Trophoblast cell (in vitro differentiated cells and primary cell): ENCODE measurements around the gene RIGI.

Source experiments
- DNase-seq, 2 donors: peaks; one replicate each; pipeline ENCODE4 v3.0.0-alpha.2; 2016
- H2AFZ ChIP-seq: 2 replicates; pipeline ENCODE4 v1.6.1; 2013; ENCODE audit warnings: low read length, moderate library complexity, mild to moderate bottlenecking; ENCODE audit not compliant: insufficient read depth, poor library complexity
- H2AK5ac ChIP-seq: 2 replicates; pipeline ENCODE4 v1.6.1; 2013; ENCODE audit warnings: mild to moderate bottlenecking, low read length
- H2BK120ac ChIP-seq: 2 replicates; pipeline ENCODE4 v1.6.1; 2013; ENCODE audit warnings: low read length, mild to moderate bottlenecking, moderate library complexity; ENCODE audit not compliant: insufficient read depth, poor library complexity
- H2BK12ac ChIP-seq: 2 replicates; pipeline ENCODE4 v1.6.1; 2013; ENCODE audit warnings: mild to moderate bottlenecking, low read length, moderate library complexity
- H2BK5ac ChIP-seq: 2 replicates; pipeline ENCODE4 v1.6.1; 2013; ENCODE audit warnings: low read length, low read depth, moderate library complexity, mild to moderate bottlenecking; ENCODE audit not compliant: poor library complexity
- H3K14ac ChIP-seq: 2 replicates; pipeline ENCODE4 v1.6.1; 2013; ENCODE audit warnings: mild to moderate bottlenecking, low read length
- H3K18ac ChIP-seq: 2 replicates; pipeline ENCODE4 v1.6.1; 2013; ENCODE audit warnings: mild to moderate bottlenecking, low read length
- H3K23ac ChIP-seq: 2 replicates; pipeline ENCODE4 v1.6.1; 2013; ENCODE audit warnings: low read length
- H3K27ac ChIP-seq: 2 replicates; pipeline ENCODE4 v1.5.1; 2013; ENCODE audit warnings: low read depth, mild to moderate bottlenecking, inconsistent platforms, low read length, moderate library complexity
- H3K27me3 ChIP-seq: 2 replicates; pipeline ENCODE4 v1.6.1; 2013; ENCODE audit warnings: inconsistent platforms, mild to moderate bottlenecking, low read length, moderate library complexity; ENCODE audit not compliant: insufficient read depth
- H3K36me3 ChIP-seq, 2 experiments: 1 replicate in 1 of 2; 2 replicates in 1 of 2; pipeline ENCODE4 v1.6.1; 2013; ENCODE audit warnings: low read length in 2 of 2, mild to moderate bottlenecking in 2 of 2, moderate library complexity in 1 of 2; ENCODE audit not compliant: insufficient read depth in 2 of 2, control insufficient read depth in 1 of 2
- H3K4ac ChIP-seq: 2 replicates; pipeline ENCODE4 v1.6.1; 2013; ENCODE audit warnings: low read depth, mild to moderate bottlenecking, low read length, moderate library complexity
- H3K4me1 ChIP-seq, 2 experiments: 1 replicate in 1 of 2; 2 replicates in 1 of 2; pipeline ENCODE4 v1.6.1; 2013; ENCODE audit warnings: low read length in 2 of 2, mild to moderate bottlenecking in 2 of 2, moderate library complexity in 1 of 2; ENCODE audit not compliant: insufficient read depth in 2 of 2, control insufficient read depth in 1 of 2
- H3K4me2 ChIP-seq: 2 replicates; pipeline ENCODE4 v1.6.1; 2013; ENCODE audit warnings: inconsistent platforms, mild to moderate bottlenecking, low read length, moderate library complexity
- H3K4me3 ChIP-seq: 2 replicates; pipeline ENCODE4 v1.5.1; 2013; ENCODE audit warnings: mild to moderate bottlenecking, low read depth, low read length, inconsistent platforms
- H3K79me1 ChIP-seq: one replicate; pipeline ENCODE4 v1.6.1; 2013; ENCODE audit warnings: low read length
- H3K79me2 ChIP-seq: 2 replicates; pipeline ENCODE4 v1.6.1; 2013; ENCODE audit warnings: low read length, mild to moderate bottlenecking; ENCODE audit not compliant: control insufficient read depth, insufficient read depth, poor library complexity
- H3K9ac ChIP-seq: 2 replicates; pipeline ENCODE4 v1.6.1; 2013; ENCODE audit warnings: mild to moderate bottlenecking, low read length
- H3K9me3 ChIP-seq: 2 replicates; pipeline ENCODE4 v1.6.1; 2013; ENCODE audit warnings: low read depth, mild to moderate bottlenecking, control low read depth, inconsistent platforms, low read length; ENCODE audit not compliant: insufficient read depth
- H4K12ac ChIP-seq: 2 replicates; pipeline ENCODE4 v1.6.1; 2013; ENCODE audit warnings: low read depth, mild to moderate bottlenecking, low read length, moderate library complexity
- H4K8ac ChIP-seq: 2 replicates; pipeline ENCODE4 v1.6.1; 2013; ENCODE audit warnings: low read depth, mild to moderate bottlenecking, low read length, moderate library complexity
- H4K91ac ChIP-seq: one replicate; pipeline ENCODE4 v1.6.1; 2013; ENCODE audit warnings: low read depth, mild to moderate bottlenecking, low read length, moderate library complexity
- WGBS: extraction: QIAGEN DNeasy Blood & Tissue Kit; methylation state at CpG from one replicate; pipeline ENCODE4 v1.1.7; 2013; ENCODE audit warnings: missing lambda C conversion rate; ENCODE audit not compliant: insufficient read length, insufficient coverage; ENCODE audit errors: extremely low coverage; 5-methylcytosine and 5-hydroxymethylcytosine counted together

RIGI gene

GRCh38 chr9:32558408-32558934 lies 32.5 kb upstream of the RIGI start:
- no peak overlapping the region for H2AFZ ChIP-seq
- H3K27ac ChIP-seq = no peak overlapping the region
- no peaks in the 10 kb centered on the region for H3K27me3 ChIP-seq
- no peak overlapping the region for H3K4me2 ChIP-seq
- no peak overlapping the region for H4K12ac ChIP-seq
- H3K36me3 ChIP-seq = peaks cover 0 to 4% of the 10 kb centered on the region in 2 experiments
- H3K14ac ChIP-seq = no peak overlapping the region
- H3K23ac ChIP-seq = no peak overlapping the region
- no peak overlapping the region for H3K4ac ChIP-seq
- no peak for DNase-seq
- H3K4me1 ChIP-seq = no peaks in the 10 kb centered on the region
- H3K4me3 ChIP-seq = no peak overlapping the region
- no peak overlapping the region for H2BK12ac ChIP-seq
- no peak overlapping the region for H3K18ac ChIP-seq
- no peak overlapping the region for H2AK5ac ChIP-seq
- H3K79me1 ChIP-seq = no peaks in the 10 kb centered on the region
- H2BK120ac ChIP-seq = no peak overlapping the region
- no peak overlapping the region for H2BK5ac ChIP-seq
- H4K8ac ChIP-seq = no peak overlapping the region
- H3K9ac ChIP-seq = no peak overlapping the region
- H4K91ac ChIP-seq = no peak overlapping the region
- WGBS = no CpG with 5 or more reads among the region's 3 CpGs
- H3K9me3 ChIP-seq = no peaks in the 10 kb centered on the region
- no peaks in the 10 kb centered on the region for H3K79me2 ChIP-seq

GRCh38 chr9:32554591-32554990 lies 28.6 kb upstream of the RIGI start:
- no peak overlapping the region for H2BK120ac ChIP-seq
- H3K36me3 ChIP-seq = peaks cover 0 to 4% of the 10 kb centered on the region in 2 experiments
- no peak overlapping the region for H2BK5ac ChIP-seq
- no peaks in the 10 kb centered on the region for H3K4me1 ChIP-seq
- no peak overlapping the region for H3K4ac ChIP-seq
- H3K4me2 ChIP-seq = no peak overlapping the region
- no peak overlapping the region for H2BK12ac ChIP-seq
- no peak overlapping the region for H4K8ac ChIP-seq
- H3K18ac ChIP-seq = no peak overlapping the region
- H3K4me3 ChIP-seq = no peak overlapping the region
- no peak overlapping the region for H4K12ac ChIP-seq
- no peak overlapping the region for H4K91ac ChIP-seq
- H3K27ac ChIP-seq = no peak overlapping the region
- no peaks in the 10 kb centered on the region for H3K27me3 ChIP-seq
- H2AFZ ChIP-seq = no peak overlapping the region
- H3K9ac ChIP-seq = no peak overlapping the region
- no peak for DNase-seq
- H3K79me2 ChIP-seq = peaks cover 7% of the 10 kb centered on the region
- H2AK5ac ChIP-seq = no peak overlapping the region
- no peaks in the 10 kb centered on the region for H3K9me3 ChIP-seq
- H3K14ac ChIP-seq = no peak overlapping the region
- peaks cover 16% of the 10 kb centered on the region for H3K79me1 ChIP-seq
- no peak overlapping the region for H3K23ac ChIP-seq

- no peak overlapping the region for H3K18ac ChIP-seq
- no peak overlapping the region for H2AFZ ChIP-seq
- H3K9me3 ChIP-seq = no peaks in the 10 kb centered on the region
- no peak overlapping the region for H3K27ac ChIP-seq
- H3K4me1 ChIP-seq = no peaks in the 10 kb centered on the region
- no peak overlapping the region for H3K9ac ChIP-seq
- DNase-seq = no peak
- H4K8ac ChIP-seq = no peak overlapping the region
- H3K79me2 ChIP-seq = peaks cover 7% of the 10 kb centered on the region
- no peak overlapping the region for H2BK120ac ChIP-seq
- no peak overlapping the region for H4K91ac ChIP-seq
- no CpG with 5 or more reads among the region's 2 CpGs for WGBS
- H4K12ac ChIP-seq = no peak overlapping the region
- H3K4ac ChIP-seq = no peak overlapping the region
- H3K23ac ChIP-seq = no peak overlapping the region
- no peak overlapping the region for H3K4me3 ChIP-seq
- peaks cover 2 to 4% of the 10 kb centered on the region in 2 experiments for H3K36me3 ChIP-seq
- peaks cover 16% of the 10 kb centered on the region for H3K79me1 ChIP-seq
- H3K14ac ChIP-seq = no peak overlapping the region
- H2BK12ac ChIP-seq = no peak overlapping the region
- H2BK5ac ChIP-seq = no peak overlapping the region
- no peak overlapping the region for H3K4me2 ChIP-seq
- H2AK5ac ChIP-seq = no peak overlapping the region
- no peaks in the 10 kb centered on the region for H3K27me3 ChIP-seq
Measured at GRCh38 chr9:32554107-32554506, 28.1 kb upstream of the RIGI start.

DNA sequence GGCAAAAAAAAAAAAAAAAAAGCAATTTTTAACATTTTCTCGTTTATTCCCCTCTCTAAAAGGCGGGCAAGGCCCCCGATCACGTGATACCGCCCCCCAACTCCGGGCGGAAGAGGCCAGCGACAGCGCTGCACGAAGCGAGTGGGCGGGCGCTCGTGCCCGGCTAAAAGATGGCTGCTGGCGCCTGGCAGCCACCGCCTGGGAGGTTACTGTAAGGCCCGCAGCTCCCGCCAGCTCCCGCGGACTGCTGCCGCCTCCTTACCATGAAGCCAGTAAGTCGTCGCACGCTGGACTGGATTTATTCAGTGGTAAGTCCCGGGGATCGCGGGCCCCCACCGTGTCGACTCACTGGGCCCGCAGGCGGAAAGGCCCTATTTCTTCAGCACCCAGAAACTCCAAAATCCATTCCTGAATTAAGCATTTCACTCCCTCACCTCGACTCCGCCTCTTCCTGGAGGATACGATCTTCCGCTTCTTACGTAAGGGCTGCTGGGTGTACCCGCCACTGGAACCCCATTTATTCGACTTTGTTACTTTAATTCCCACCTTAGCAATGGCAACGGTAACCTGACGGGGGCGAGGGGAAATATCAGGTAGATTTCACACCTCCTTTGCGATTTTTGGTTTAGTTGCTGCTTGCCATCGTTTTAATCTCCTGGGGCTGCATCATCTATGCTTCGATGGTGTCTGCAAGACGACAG lies 26.3 kb upstream of the RIGI start, which contains the start of the genes SMIM27 and TOPORS:
Gene SMIM27, plus strand, starts transcription at position 156 of the 701 bp plus-strand sequence. Its CDS starts 108 bp downstream, at position 264.
Gene TOPORS, minus strand, starts transcription at position 415 of the 701 bp plus-strand sequence. Its CDS starts 150 bp downstream, at position 265.
- H3K27ac ChIP-seq = peak within 1 kb of the TSS; percentile 85
- H2AFZ ChIP-seq = peak within 1 kb of the TSS; percentile 92
- peak; percentile 93 to 95 for DNase-seq
- peaks cover 16% of the 10 kb centered on the region for H3K79me1 ChIP-seq
- no peaks in the 10 kb centered on the region for H3K27me3 ChIP-seq
- peak within 1 kb of the TSS; percentile 83 for H3K4me3 ChIP-seq
- H2BK12ac ChIP-seq = no peak within 1 kb of the TSS
- H3K36me3 ChIP-seq = peaks cover 2 to 6% of the 10 kb centered on the region in 2 experiments
- WGBS = no CpG with 5 or more reads among the region's 46 CpGs
- H3K9me3 ChIP-seq = no peaks in the 10 kb centered on the region
- peak within 1 kb of the TSS; percentile 92 for H3K9ac ChIP-seq
- peak within 1 kb of the TSS; percentile 99 for H3K4me2 ChIP-seq
- H4K8ac ChIP-seq = peak within 1 kb of the TSS; percentile 98
- H3K4ac ChIP-seq = peak within 1 kb of the TSS; percentile 76
- H2BK5ac ChIP-seq = peak within 1 kb of the TSS; percentile 97
- H3K79me2 ChIP-seq = peaks cover 13% of the 10 kb centered on the region
- peak within 1 kb of the TSS; percentile 91 for H3K14ac ChIP-seq
- H2AK5ac ChIP-seq = peak within 1 kb of the TSS; percentile 27
- peak within 1 kb of the TSS; percentile 74 for H4K91ac ChIP-seq
- H2BK120ac ChIP-seq = no peak within 1 kb of the TSS
- peak within 1 kb of the TSS; percentile 97 for H3K18ac ChIP-seq
- H4K12ac ChIP-seq = peak within 1 kb of the TSS; percentile 55
- H3K4me1 ChIP-seq = no peaks in the 10 kb centered on the region
- no peak within 1 kb of the TSS for H3K23ac ChIP-seq
